Nephron (organoid): Measurements from ENCODE around the gene KAZN.
A peak's percentile ranks its signal among the peaks of the same experiment; 100 is the strongest.

Experiments used
- H3K27ac Mint-ChIP-seq, 3 experiments: 2 replicates each; pipeline ENCODE4 v1.8.0; 2020; ENCODE audit warnings: mixed read lengths in 3 of 3, mild to moderate bottlenecking in 2 of 3, moderate library complexity in 1 of 3
- H3K27me3 Mint-ChIP-seq: 2 replicates; pipeline ENCODE4 v1.8.0; 2021; ENCODE audit warnings: low read depth, mild to moderate bottlenecking, moderate library complexity, mixed read lengths
- H3K36me3 Mint-ChIP-seq: 2 replicates; pipeline ENCODE4 v1.8.0; 2020; ENCODE audit warnings: low read depth, mixed read lengths
- H3K4me1 Mint-ChIP-seq: 2 replicates; pipeline ENCODE4 v1.8.0; 2020; ENCODE audit warnings: mixed read lengths
- H3K4me3 Mint-ChIP-seq, 3 experiments: 2 replicates each; pipeline ENCODE4 v1.8.0; 2020; ENCODE audit warnings: mild to moderate bottlenecking in 3 of 3, mixed read lengths in 3 of 3, moderate library complexity in 2 of 3
- H3K9me3 Mint-ChIP-seq: 2 replicates; pipeline ENCODE4 v1.8.0; 2020; ENCODE audit warnings: mixed read lengths
- CTCF ChIP-seq, 3 experiments: fragments of 200-600 bp; sonication (generic); IDR thresholded peaks; one replicate each; pipeline ENCODE4 v1.5.0; 2021; ENCODE audit warnings: antibody characterized with exemption in 3 of 3; ENCODE audit not compliant: unreplicated experiment in 3 of 3

KAZN gene

DNA sequence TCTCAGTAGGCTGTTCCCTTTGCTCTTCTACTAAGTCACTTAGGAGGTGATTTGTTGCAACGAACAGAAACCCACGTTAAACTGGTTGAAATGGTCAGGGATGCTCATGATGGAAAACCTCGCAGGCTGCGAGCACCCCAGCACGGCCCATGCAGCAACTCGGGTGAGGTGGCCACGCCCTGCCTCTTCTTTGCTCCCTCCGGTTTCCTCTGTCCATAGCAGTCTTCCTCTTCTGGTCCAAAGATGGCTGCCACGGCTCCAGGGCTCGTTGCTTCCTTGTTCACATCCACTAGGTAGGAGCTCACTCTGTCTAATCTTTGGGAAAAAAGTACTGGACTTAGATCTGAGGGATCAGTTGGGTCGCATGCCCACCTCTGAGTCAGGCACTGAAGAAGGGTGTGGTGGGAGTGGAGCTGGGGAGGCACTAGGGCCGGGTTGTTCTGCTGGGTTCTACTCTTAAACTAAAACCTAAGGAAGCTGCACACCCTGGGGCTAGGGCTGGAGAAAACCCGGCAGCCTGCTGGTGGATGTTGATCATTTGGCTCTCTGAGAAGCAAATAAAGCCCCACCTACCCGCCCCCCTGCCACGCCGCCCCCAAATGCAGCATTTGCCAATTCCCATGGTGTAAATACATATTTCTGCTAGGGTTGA is 31.0 kb downstream of the KAZN start:
- Mint-ChIP-seq H3K4me3 (no peak overlapping the region), H3K4me1 (peaks cover 37% of the 10 kb centered on the region), H3K9me3 (no peaks in the 10 kb centered on the region), H3K27ac (no peak overlapping the region), H3K27me3 (no peaks in the 10 kb centered on the region), H3K36me3 (peaks cover 3% of the 10 kb centered on the region)
- TF ChIP-seq CTCF (IDR thresholded peaks at IDR 0.05; ENCODE audit: unreplicated experiment in 3 of 3): no peak

GRCh38 chr1:14630986-14631385 is 32.5 kb downstream of the KAZN start:
- Mint-ChIP-seq H3K4me1 (peaks cover 24% of the 10 kb centered on the region), H3K27ac (no peak overlapping the region), H3K9me3 (no peaks in the 10 kb centered on the region), H3K27me3 (no peaks in the 10 kb centered on the region), H3K4me3 (no peak overlapping the region), H3K36me3 (peaks cover 3% of the 10 kb centered on the region)
- no peak for TF ChIP-seq CTCF (IDR thresholded peaks at IDR 0.05; ENCODE audit: unreplicated experiment in 3 of 3)

DNA sequence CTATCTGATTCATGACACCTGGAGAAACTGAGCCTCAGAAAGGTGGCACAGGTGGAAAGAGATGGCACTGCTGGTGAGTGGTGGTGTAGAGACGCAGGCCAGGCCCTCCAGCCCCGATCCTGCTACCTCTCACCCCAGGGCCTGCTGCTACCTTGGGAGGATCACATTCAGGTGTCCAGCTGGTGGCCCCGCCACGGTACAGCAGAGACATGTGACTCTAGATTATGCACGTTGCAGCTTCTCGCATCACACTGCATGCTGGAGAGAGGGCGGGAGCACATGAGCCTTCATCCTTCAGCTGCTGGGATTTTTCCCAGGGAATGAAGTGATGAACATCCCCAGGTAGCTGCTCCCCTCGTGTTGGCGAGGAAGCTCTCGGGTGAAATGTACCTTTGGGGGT is 32.9 kb downstream of the KAZN start:
- H3K27me3 Mint-ChIP-seq: no peaks in the 10 kb centered on the region
- no peaks in the 10 kb centered on the region for H3K9me3 Mint-ChIP-seq
- peaks cover 3% of the 10 kb centered on the region for H3K36me3 Mint-ChIP-seq
- no peak overlapping the region for H3K4me3 Mint-ChIP-seq
- no peak overlapping the region for H3K27ac Mint-ChIP-seq
- peaks cover 21% of the 10 kb centered on the region for H3K4me1 Mint-ChIP-seq
- no peak for TF ChIP-seq CTCF (IDR thresholded peaks at IDR 0.05; ENCODE audit: unreplicated experiment in 3 of 3)

DNA sequence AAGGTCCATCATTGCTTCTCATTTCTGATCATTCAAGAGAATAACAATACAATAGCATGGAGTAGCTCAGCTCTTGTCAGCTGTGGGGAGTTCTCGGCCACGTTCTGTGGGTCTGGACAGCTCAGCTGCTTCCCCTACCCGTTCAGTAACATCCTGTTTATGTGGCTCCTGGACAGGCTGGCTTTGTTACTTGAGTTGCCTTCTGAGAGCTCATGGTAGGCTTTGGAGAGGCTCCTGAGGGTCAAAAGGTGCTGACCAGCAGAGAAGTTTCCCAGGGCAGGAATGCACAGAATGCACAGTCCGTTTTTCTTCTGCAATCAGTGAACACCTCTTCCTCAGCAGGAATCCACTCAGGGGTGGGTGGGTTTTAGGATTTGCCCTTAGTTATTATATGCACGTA is 36.0 kb downstream of the KAZN start:
- Mint-ChIP-seq H3K4me1 (peaks cover 9% of the 10 kb centered on the region), H3K9me3 (no peaks in the 10 kb centered on the region), H3K36me3 (peaks cover under 1% of the 10 kb centered on the region), H3K27me3 (no peaks in the 10 kb centered on the region), H3K27ac (no peak overlapping the region), H3K4me3 (no peak overlapping the region)
- no peak for TF ChIP-seq CTCF (IDR thresholded peaks at IDR 0.05; ENCODE audit: unreplicated experiment in 3 of 3)

DNA sequence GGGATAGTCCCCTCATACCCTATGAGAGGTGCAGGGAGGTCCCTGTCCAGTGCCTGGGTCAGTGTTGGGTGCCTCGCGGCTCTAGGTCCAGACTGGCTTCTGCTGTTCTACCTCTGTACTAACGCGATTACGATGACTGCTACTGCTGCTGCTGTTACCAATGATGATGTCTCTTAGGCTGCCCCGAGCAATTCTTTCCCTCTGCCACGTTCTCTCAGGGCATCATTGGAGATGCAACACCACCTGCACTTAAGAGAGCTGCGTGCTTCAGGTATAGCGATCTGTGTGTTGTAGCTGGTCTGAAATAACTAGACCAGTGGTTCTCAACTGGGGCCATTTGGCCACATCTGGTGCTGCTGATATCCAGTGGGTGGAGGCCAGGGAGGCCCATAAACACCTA is 36.9 kb downstream of the KAZN start:
- Mint-ChIP-seq H3K36me3 (no peaks in the 10 kb centered on the region), H3K4me1 (peaks cover 9% of the 10 kb centered on the region), H3K4me3 (no peak overlapping the region), H3K27ac (no peak overlapping the region), H3K9me3 (no peaks in the 10 kb centered on the region), H3K27me3 (no peaks in the 10 kb centered on the region)
- no peak for TF ChIP-seq CTCF (IDR thresholded peaks at IDR 0.05; ENCODE audit: unreplicated experiment in 3 of 3)

DNA sequence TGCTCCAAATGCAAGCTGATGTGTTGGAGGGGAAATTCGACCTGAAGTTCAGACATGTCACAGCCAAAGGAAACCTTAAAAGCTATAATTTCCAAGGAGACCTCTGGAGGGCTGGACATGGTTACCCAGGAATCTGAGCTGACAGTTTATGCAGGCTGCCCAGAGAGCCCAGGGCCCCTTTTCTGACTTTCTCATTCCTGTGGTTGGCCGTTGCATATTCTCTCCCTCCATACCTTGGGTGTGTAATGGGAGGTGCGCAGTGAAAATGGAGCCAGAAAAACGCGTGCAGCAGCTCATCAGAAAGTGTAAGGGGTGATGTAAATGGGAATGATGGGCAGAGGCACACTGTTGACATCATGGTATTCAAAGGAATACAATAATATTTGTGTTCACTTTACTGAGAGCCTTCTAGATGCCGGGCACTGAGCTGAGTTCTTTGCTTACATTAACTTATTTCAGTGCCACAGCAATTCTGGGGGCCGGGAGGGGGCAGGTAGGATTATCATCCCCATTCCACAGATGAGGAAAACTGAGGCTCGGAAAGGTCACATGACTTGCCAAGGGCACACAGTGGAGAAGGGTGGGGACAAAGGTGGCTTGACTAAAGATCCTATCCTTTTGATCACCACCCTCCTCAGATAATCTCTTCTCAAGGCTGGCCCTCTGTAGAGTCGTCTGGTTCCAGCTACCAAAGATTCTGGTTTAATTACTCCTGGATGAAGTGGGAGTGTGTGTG is 38.6 kb downstream of the KAZN start:
- H3K4me3 Mint-ChIP-seq: no peak overlapping the region
- H3K27me3 Mint-ChIP-seq: no peaks in the 10 kb centered on the region
- peak overlapping the region in 1 of 3 experiments; percentile 44 for H3K27ac Mint-ChIP-seq
- H3K9me3 Mint-ChIP-seq: peaks cover 4% of the 10 kb centered on the region
- peaks cover 9% of the 10 kb centered on the region for H3K4me1 Mint-ChIP-seq
- peaks cover 13% of the 10 kb centered on the region for H3K36me3 Mint-ChIP-seq
- TF ChIP-seq CTCF (IDR thresholded peaks at IDR 0.05; ENCODE audit: unreplicated experiment in 3 of 3): no peak
